H1 (cell line): ENCODE results near the gene CTNND2. TPM values are rescaled to one million over a fixed set of nuclear protein-coding genes. Genes with fewer than 3 reads are reported as not detected.

Experiments
- CTCF ChIA-PET: fragments of 300-600 bp; sonication (Branson Sonifier 250); formaldehyde crosslinking; loops from one replicate; lab custom pipeline; 2021; ENCODE audit not compliant: partially characterized antibody; lab: Charles Lee
- POLR2A ChIA-PET: fragments of 300-600 bp; sonication (Branson Sonifier 250); formaldehyde crosslinking; loops from one replicate; lab custom pipeline; 2021; ENCODE audit warnings: inconsistent platforms; ENCODE audit not compliant: partially characterized antibody; lab: Charles Lee
- DNase-seq, 2 experiments: peaks; one replicate each; pipeline versions ENCODE4 v3.0.0 to v3.0.0-alpha.2; 2010 to 2022; ENCODE audit warnings: low spot score in 2 of 2, low read depth in 1 of 2, mixed read lengths in 1 of 2
- FAIRE-seq: peaks from 2 replicates; lab custom pipeline; 2011; peaks lifted over from hg19 to GRCh38; lab: Jason Lieb, UNC
- H2AFZ ChIP-seq: 2 replicates; pipeline ENCODE4 v1.8.1; 2012; ENCODE audit warnings: low read length, inconsistent platforms
- H2AK5ac ChIP-seq: 2 replicates; pipeline ENCODE4 v1.6.1; 2013; ENCODE audit warnings: low read depth, low read length
- H2BK120ac ChIP-seq: replicated peaks from 2 replicates; pipeline ENCODE3; 2013; ENCODE audit warnings: low read depth, low read length, inconsistent platforms
- H2BK12ac ChIP-seq: 2 replicates; pipeline ENCODE4 v1.6.1; 2013; ENCODE audit warnings: low read depth, low read length
- H2BK15ac ChIP-seq: 2 replicates; pipeline ENCODE4 v1.6.1; 2013; ENCODE audit warnings: low read length
- H2BK20ac ChIP-seq: 2 replicates; pipeline ENCODE4 v1.6.1; 2013; ENCODE audit warnings: low read length
- H2BK5ac ChIP-seq: 2 replicates; pipeline ENCODE4 v1.6.1; 2013; ENCODE audit warnings: low read depth, low read length
- H3K14ac ChIP-seq: 2 replicates; pipeline ENCODE4 v1.6.1; 2013; ENCODE audit warnings: inconsistent platforms; ENCODE audit not compliant: insufficient read length
- H3K18ac ChIP-seq: 2 replicates; pipeline ENCODE4 v1.6.1; 2013; ENCODE audit warnings: low read length; ENCODE audit errors: extremely low read depth
- H3K23ac ChIP-seq: 2 replicates; pipeline ENCODE4 v1.6.1; 2013; ENCODE audit warnings: inconsistent platforms; ENCODE audit not compliant: insufficient read length
- H3K23me2 ChIP-seq: 2 replicates; pipeline ENCODE4 v1.6.1; 2013; ENCODE audit warnings: low read depth, low read length
- H3K27ac ChIP-seq: 2 replicates; pipeline ENCODE4 v1.6.1; 2011; ENCODE audit warnings: low read depth, low read length, inconsistent platforms
- H3K27me3 ChIP-seq, 4 experiments: replicated peaks in 1 of 4; 1 replicate in 1 of 4; 2 replicates in 3 of 4; pipeline versions ENCODE4 v1.6.1 to v1.8.1; 2011 to 2013; ENCODE audit warnings: low read length in 3 of 4, mild to moderate bottlenecking in 3 of 4, inconsistent platforms in 2 of 4, mixed read lengths in 2 of 4, moderate library complexity in 1 of 4; ENCODE audit not compliant: control insufficient read depth in 3 of 4, insufficient read depth in 3 of 4; ENCODE audit errors: extremely low read depth in 1 of 4
- H3K36me3 ChIP-seq, 4 experiments: 2 replicates each; pipeline versions ENCODE4 v1.6.1 to v1.8.1; 2011 to 2013; ENCODE audit warnings: mild to moderate bottlenecking in 4 of 4, low read length in 3 of 4, moderate library complexity in 2 of 4, control low read depth in 1 of 4, inconsistent platforms in 1 of 4; ENCODE audit not compliant: insufficient read depth in 4 of 4, control insufficient read depth in 2 of 4
- H3K4ac ChIP-seq: replicated peaks from 2 replicates; pipeline ENCODE3; 2013; ENCODE audit warnings: low read length, low read depth, mixed read lengths, inconsistent platforms; ENCODE audit not compliant: insufficient read length
- H3K4me1 ChIP-seq, 4 experiments: replicated peaks in 1 of 4; 1 replicate in 1 of 4; 2 replicates in 3 of 4; pipeline versions ENCODE4 v1.6.1 to v1.8.1; 2011 to 2013; ENCODE audit warnings: low read length in 3 of 4, inconsistent platforms in 2 of 4, mixed read lengths in 1 of 4; ENCODE audit not compliant: insufficient read depth in 4 of 4, control insufficient read depth in 3 of 4
- H3K4me2 ChIP-seq, 2 experiments: 2 replicates each; pipeline versions ENCODE4 v1.6.1 to v1.8.1; 2011 to 2013; ENCODE audit warnings: low read depth in 2 of 2, low read length in 2 of 2, control low read depth in 1 of 2, inconsistent platforms in 1 of 2, mild to moderate bottlenecking in 1 of 2; ENCODE audit not compliant: insufficient read depth in 1 of 2
- H3K4me3 ChIP-seq, 4 experiments: fragments of 200-600, 300-600 bp in 1 of 4; sonication (generic), shearing (Covaris generic), sonication (Bioruptor Twin) in 1 of 4; 2 replicates each; pipeline versions ENCODE4 v1.5.1 to v1.8.1; 2011 to 2016; ENCODE audit warnings: low read length in 4 of 4, low read depth in 3 of 4, control low read depth in 2 of 4, inconsistent platforms in 2 of 4, mild to moderate bottlenecking in 2 of 4, mixed read lengths in 1 of 4, moderate library complexity in 1 of 4; ENCODE audit not compliant: insufficient read depth in 2 of 4; ENCODE audit errors: extremely low read depth in 1 of 4
- H3K56ac ChIP-seq: replicated peaks from 2 replicates; pipeline ENCODE3; 2013; ENCODE audit warnings: low read depth, mild to moderate bottlenecking, mixed read lengths, low read length, inconsistent platforms; ENCODE audit not compliant: insufficient read length
- H3K79me1 ChIP-seq: 2 replicates; pipeline ENCODE4 v1.6.1; 2013; ENCODE audit warnings: low read depth, low read length, control low read depth
- H3K79me2 ChIP-seq, 2 experiments: 2 replicates each; pipeline versions ENCODE4 v1.6.1 to v1.8.1; 2012 to 2013; ENCODE audit warnings: low read length in 2 of 2, mild to moderate bottlenecking in 2 of 2, inconsistent platforms in 1 of 2; ENCODE audit not compliant: insufficient read depth in 2 of 2, control insufficient read depth in 1 of 2
- H3K9ac ChIP-seq, 4 experiments: replicated peaks in 1 of 4; 1 replicate in 1 of 4; 2 replicates in 3 of 4; pipeline versions ENCODE4 v1.6.1 to v1.8.1; 2011 to 2013; ENCODE audit warnings: low read depth in 3 of 4, low read length in 3 of 4, control low read depth in 2 of 4, mild to moderate bottlenecking in 2 of 4, moderate library complexity in 2 of 4, inconsistent platforms in 1 of 4; ENCODE audit errors: extremely low read depth in 1 of 4
- H3K9me3 ChIP-seq, 2 experiments: 2 replicates each; pipeline versions ENCODE4 v1.6.1 to v1.8.1; 2012 to 2013; ENCODE audit warnings: mild to moderate bottlenecking in 2 of 2, moderate library complexity in 2 of 2, control low read depth in 1 of 2, inconsistent platforms in 1 of 2, low read depth in 1 of 2, low read length in 1 of 2, mixed read lengths in 1 of 2; ENCODE audit not compliant: insufficient read depth in 2 of 2
- H4K20me1 ChIP-seq, 2 experiments: replicated peaks in 1 of 2; 2 replicates each; pipeline versions ENCODE3 to v1.8.1; 2011 to 2013; ENCODE audit warnings: inconsistent platforms in 2 of 2, low read length in 2 of 2, mild to moderate bottlenecking in 1 of 2; ENCODE audit not compliant: insufficient read depth in 2 of 2, control insufficient read depth in 1 of 2
- H4K5ac ChIP-seq: 2 replicates; pipeline ENCODE4 v1.6.1; 2013; ENCODE audit warnings: low read length, low read depth, mixed read lengths, inconsistent platforms; ENCODE audit not compliant: insufficient read length
- H4K8ac ChIP-seq: 2 replicates; pipeline ENCODE4 v1.8.0; 2013; ENCODE audit warnings: mild to moderate bottlenecking, moderate library complexity, low read length, inconsistent platforms; ENCODE audit not compliant: insufficient read depth; ENCODE audit errors: extremely low read depth
- H4K91ac ChIP-seq: replicated peaks from 2 replicates; pipeline ENCODE3; 2013; ENCODE audit warnings: low read length, mixed read lengths, inconsistent platforms; ENCODE audit not compliant: insufficient read length
- ATF3 ChIP-seq: IDR thresholded peaks from 2 replicates; pipeline ENCODE4 v1.6.1; 2011; ENCODE audit warnings: low read depth, mild to moderate bottlenecking, low read length; ENCODE audit not compliant: insufficient read depth
- CBX8 ChIP-seq: fragments of 300-800, 300-1000 bp; sonication (generic); IDR thresholded peaks from 2 replicates; pipeline ENCODE4 v1.7.1; 2016; ENCODE audit warnings: low read depth, low read length, borderline replicate concordance
- CREB1 ChIP-seq: IDR thresholded peaks from 2 replicates; pipeline ENCODE4 v1.6.1; 2012; ENCODE audit warnings: inconsistent platforms
- CTCF ChIP-seq, 3 experiments: IDR thresholded peaks; 1 replicate in 2 of 3; 2 replicates in 1 of 3; pipeline versions ENCODE4 v1.5.1 to v1.6.1; 2011; ENCODE audit warnings: low read length in 3 of 3, mild to moderate bottlenecking in 3 of 3, inconsistent platforms in 2 of 3, low read depth in 1 of 3, moderate library complexity in 1 of 3; ENCODE audit not compliant: insufficient read depth in 1 of 3; ENCODE audit errors: control extremely low read depth in 1 of 3
- EZH2 ChIP-seq: fragments of 200-600 bp; sonication (generic); IDR thresholded peaks from 2 replicates; pipeline ENCODE4 v1.7.1; 2012; ENCODE audit warnings: low read depth, mild to moderate bottlenecking, moderate library complexity, low read length, inconsistent platforms; ENCODE audit not compliant: severe bottlenecking
- GABPA ChIP-seq: IDR thresholded peaks from 2 replicates; pipeline ENCODE4 v1.6.1; 2011; ENCODE audit warnings: mild to moderate bottlenecking, low read length, moderate library complexity, borderline replicate concordance; ENCODE audit not compliant: insufficient read depth
- GTF2F1 ChIP-seq: IDR thresholded peaks from 2 replicates; pipeline ENCODE4 v1.6.1; 2012; ENCODE audit warnings: low read depth, low read length, improper control_type of control experiment, borderline replicate concordance
- HDAC2 ChIP-seq, 2 experiments: fragments of 300-600 bp in 1 of 2; sonication (generic) in 1 of 2; IDR thresholded peaks; 2 replicates each; pipeline ENCODE4 v1.6.1; 2011 to 2012; ENCODE audit warnings: low read depth in 2 of 2, low read length in 2 of 2, mild to moderate bottlenecking in 2 of 2, moderate library complexity in 2 of 2, borderline replicate concordance in 1 of 2, inconsistent platforms in 1 of 2
- JUND ChIP-seq: IDR thresholded peaks from 2 replicates; pipeline ENCODE4 v1.6.1; 2011; ENCODE audit warnings: mild to moderate bottlenecking, improper control_type of control experiment, low read length
- POLR2A ChIP-seq, 2 experiments: IDR thresholded peaks; 1 replicate in 1 of 2; 2 replicates in 1 of 2; pipeline ENCODE4 v1.6.1; 2011; ENCODE audit warnings: low read depth in 2 of 2, low read length in 2 of 2, mild to moderate bottlenecking in 2 of 2; ENCODE audit errors: control extremely low read depth in 1 of 2
- TAF7 ChIP-seq: optimal IDR thresholded peaks from 2 replicates; pipeline ENCODE3; 2011; ENCODE audit warnings: low read depth, mild to moderate bottlenecking, inconsistent platforms, low read length, moderate library complexity, borderline replicate concordance
- YY1 ChIP-seq: IDR thresholded peaks from 2 replicates; pipeline ENCODE4 v1.6.1; 2011; ENCODE audit warnings: low read depth, mild to moderate bottlenecking, low read length
- WGBS, 2 experiments: shearing (Covaris generic) in 1 of 2; methylation state at CpG; one replicate each; pipeline versions ENCODE4 v1.1.6 to v1.1.7; 2013 to 2015; ENCODE audit warnings: low lambda C conversion rate in 2 of 2, mixed read lengths in 2 of 2, inconsistent platforms in 1 of 2, low coverage in 1 of 2, missing lambda C conversion rate in 1 of 2; ENCODE audit not compliant: insufficient replicate concordance in 2 of 2, insufficient coverage in 1 of 2, insufficient read length in 1 of 2; ENCODE audit errors: extremely low coverage in 1 of 2, missing lambda C conversion rate in 1 of 2; 5-methylcytosine and 5-hydroxymethylcytosine counted together
- polyA plus RNA-seq, 7 experiments: library from polyadenylated mRNA; depleted of rRNA in 3 of 7; stranded (reverse) in 5 of 7; unstranded in 2 of 7; fragments of >200 nt in 5 of 7; fragments of 200-250 nt in 2 of 7; gene quantifications; 1 replicate in 5 of 7; 2 replicates in 1 of 7; 4 replicates in 1 of 7; pipeline versions ENCODE4 v1.2.1 to v1.2.3, GENCODE V29; 2011 to 2013; ENCODE audit warnings: missing spikeins in 2 of 7, mixed read lengths in 2 of 7
- total RNA-seq: library from RNA; stranded (reverse); fragmentation: NEBNext Ultra II Directional; extraction: Animal tissue kit (Norgen Biotek cat#: 25700); gene quantifications from 2 replicates; pipeline ENCODE4 v1.2.1, GENCODE V29; 2021

CTNND2 gene
- total and polyA plus RNA-seq, 2 of the 8 experiments (the other 6 are each of a cell fraction or from before 2014, with no cell fraction given): 7.4 to 14.2 TPM

- no peaks in the 10 kb centered on the region for H3K27me3 ChIP-seq
- POLR2A ChIA-PET: no interaction called here
Measured at GRCh38 chr5:11040345-11040744, 863.9 kb downstream of the CTNND2 start.

More at GRCh38 chr5:11040345-11040744, 863.9 kb downstream of the CTNND2 start:
- no peaks in the 10 kb centered on the region for H3K79me1 ChIP-seq
- H4K91ac ChIP-seq: no peak overlapping the region
- no peak overlapping the region for H3K4me2 ChIP-seq
- no peak overlapping the region for H2AK5ac ChIP-seq
- H3K4me1 ChIP-seq: no peaks in the 10 kb centered on the region
- H3K56ac ChIP-seq: no peak overlapping the region
- H3K27ac ChIP-seq: no peak overlapping the region
- no peak overlapping the region for H2BK120ac ChIP-seq
- no peak overlapping the region for H3K14ac ChIP-seq
- H2BK5ac ChIP-seq: no peak overlapping the region
- FAIRE-seq: no peak
- no peaks in the 10 kb centered on the region for H3K9me3 ChIP-seq
- H2BK15ac ChIP-seq: no peak overlapping the region
- no peak overlapping the region for H4K8ac ChIP-seq
- H3K9ac ChIP-seq: no peak overlapping the region
- CTCF ChIA-PET: no interaction called here
- no peak for TF ChIP-seq CBX8
- TF ChIP-seq YY1: no peak
- no peak for TF ChIP-seq CTCF (IDR thresholded peaks at IDR 0.05; ENCODE audit: control extremely low read depth in 1 of 3, insufficient read depth in 1 of 3, low read depth in 1 of 3, low read length in 3 of 3)
- TF ChIP-seq TAF7: no peak
- no peak for TF ChIP-seq CREB1
- TF ChIP-seq POLR2A (IDR thresholded peaks at IDR 0.05; ENCODE audit: control extremely low read depth in 1 of 2, low read depth in 2 of 2, low read length in 2 of 2): no peak
- TF ChIP-seq JUND: no peak
- TF ChIP-seq GTF2F1: no peak
- no peak for TF ChIP-seq ATF3
- no peak for TF ChIP-seq GABPA
- TF ChIP-seq EZH2: no peak
- no peak for TF ChIP-seq HDAC2 (IDR thresholded peaks at IDR 0.05; ENCODE audit: borderline replicate concordance in 1 of 2, low read depth in 2 of 2, low read length in 2 of 2)
- TF ChIP-seq, all 59 proteins: peak for 0
- Histone ChIP-seq H3K4me3 (no peak overlapping the region), H3K23me2 (no peaks in the 10 kb centered on the region), H3K4ac (no peak overlapping the region), H3K18ac (no peak overlapping the region), H3K79me2 (no peaks in the 10 kb centered on the region), H4K5ac (no peak overlapping the region), H2BK20ac (no peak overlapping the region), H3K36me3 (no peaks in the 10 kb centered on the region), H3K23ac (no peak overlapping the region), H2AFZ (no peak overlapping the region), H4K20me1 (no peaks in the 10 kb centered on the region), H2BK12ac (no peak overlapping the region)
- 100% methylated on average over 1 of the region's 1 CpG; no CpG with 5 or more reads in 1 of the 2 experiments for WGBS, 2 experiments
- no peak for DNase-seq
